Adrenal gland (tissue), 12 donors: ENCODE measurements around the gene SETX. TPM values are rescaled to one million over a fixed set of nuclear protein-coding genes. Genes with fewer than 3 reads are reported as not detected.
A peak's percentile ranks its signal among the peaks of the same experiment; 100 is the strongest.

Experiments
- DNase-seq, 7 donors: peaks; one replicate each; pipeline ENCODE4 v3.0.0-alpha.2; 2019 to 2020
- H3K27ac ChIP-seq, 5 donors: fragments of 200-600 bp; sonication (generic) in 4 of 5; 1 replicate in 3 of 5; 2 replicates in 2 of 5; pipeline versions ENCODE4 v1.5.1 to v1.8.0; 2016 to 2020; ENCODE audit warnings: mild to moderate bottlenecking in 1 of 5
- H3K27me3 ChIP-seq: fragments of 200-600 bp; 2 replicates; pipeline ENCODE4 v1.8.0; 2021
- H3K36me3 ChIP-seq, 2 donors: fragments of 200-600 bp; replicated peaks in 1 of 2; 1 replicate in 1 of 2; 2 replicates in 1 of 2; pipeline versions ENCODE4 v1.5.1 to v1.8.0; 2018 to 2022
- H3K4me1 ChIP-seq, 2 donors: fragments of 200-600 bp; replicated peaks in 1 of 2; 1 replicate in 1 of 2; 2 replicates in 1 of 2; pipeline versions ENCODE4 v1.5.1 to v1.8.0; 2018 to 2021
- H3K4me3 ChIP-seq, 4 donors: fragments of 200-600 bp; sonication (generic) in 3 of 4; one replicate each; pipeline ENCODE4 v1.5.1; 2016 to 2018
- H3K9me3 ChIP-seq, 3 donors: fragments of 200-600 bp; sonication (generic) in 1 of 3; replicated peaks in 1 of 3; 1 replicate in 2 of 3; 2 replicates in 1 of 3; pipeline versions ENCODE4 v1.5.1 to v1.8.0; 2016 to 2021
- CTCF ChIP-seq, 6 experiments: fragments of 450-650 bp in 4 of 6; fragments of 200-600 bp in 2 of 6; sonication (generic) in 1 of 6; IDR thresholded peaks; 1 replicate in 5 of 6; 2 replicates in 1 of 6; pipeline versions ENCODE4 v1.5.1 to v1.8.0; 2016 to 2021; ENCODE audit warnings: antibody characterized with exemption in 6 of 6, mild to moderate bottlenecking in 2 of 6, moderate library complexity in 1 of 6
- POLR2A ChIP-seq, 2 donors: fragments of 450-650 bp; IDR thresholded peaks; one replicate each; pipeline ENCODE4 v1.6.1; 2017; ENCODE audit warnings: antibody characterized with exemption in 2 of 2, mild to moderate bottlenecking in 2 of 2, moderate library complexity in 1 of 2
- WGBS, 4 donors: extraction: QIAGEN DNeasy Blood & Tissue Kit in 2 of 4; methylation state at CpG; one replicate each; pipeline versions ENCODE4 v1.1.5 to v1.1.7; 2013 to 2017; 5-methylcytosine and 5-hydroxymethylcytosine counted together
- intact Hi-C, 2 donors: fragments of 100-400 bp; cut with DNase I; formaldehyde crosslinking; loops; one replicate each; pipeline versions ENCODE4 v1.14.1 to v1.15.0; 2022 to 2023
- polyA plus RNA-seq, 3 donors: library from polyadenylated mRNA; stranded (reverse); fragments of 200-250 nt in 2 of 3; fragments of 350-450 nt in 1 of 3; fragmentation: Illumina TruSeq in 1 of 3; extraction: RNeasy Lipid Tissue Mini Kit (QIAGEN cat#74804) in 1 of 3; gene quantifications; one replicate each; pipeline ENCODE4 v1.2.3, GENCODE V29; 2013 to 2014
- total RNA-seq, 9 donors: library from RNA; depleted of rRNA in 4 of 9; stranded (reverse); fragments of >200 nt in 4 of 9; fragments of 120-200 nt in 1 of 9; fragmentation: NEBNext Ultra II Directional in 1 of 9; extraction: Animal tissue kit (Norgen Biotek cat#: 25700) in 1 of 9; gene quantifications; one replicate each; pipeline versions ENCODE4 v1.1.0 to v1.2.4, GENCODE V29; 2013 to 2023
- donor health status: healthy with polysubstance abuse.
- donor health status: Bipolar disorder and iron deficiency.
- donor health status: DM: yes; HTN: yes; CAD: no.
- donor health status: DM: no; HTN: no; CAD: no.
- donor health status: DM: no; HTN: no; CAD: no.
- donor health status: DM: yes; HTN: yes; CAD: no.

SETX gene
- total and polyA plus RNA-seq, 12 donors: 20.3 to 71.7 (median 42.6) TPM

GRCh38 chr9:132249690-132250089 is 105.1 kb downstream of the SETX start:
- Histone ChIP-seq H3K27ac (no peak overlapping the region), H3K9me3 (no peaks in the 10 kb centered on the region), H3K4me3 (no peak overlapping the region), H3K4me1 (peaks cover 9 to 10% of the 10 kb centered on the region in 2 donors), H3K27me3 (no peaks in the 10 kb centered on the region), H3K36me3 (no peaks in the 10 kb centered on the region)
- 86 to 93% (median 90%) methylated on average over 6 to 8 of the region's 8 CpGs for WGBS, 4 donors
- intact Hi-C loops: loop anchor here (5.0 kb wide), 1 partner anchor 487 kb away; no protein-coding TSS in a partner anchor
- TF ChIP-seq CTCF (IDR thresholded peaks at IDR 0.05) (no peak), POLR2A (IDR thresholded peaks at IDR 0.05) (no peak)
- DNase-seq: peak in 1 of 7 donors; percentile 1

GRCh38 chr9:132249123-132249522 is 105.7 kb downstream of the SETX start:
- TF ChIP-seq CTCF (IDR thresholded peaks at IDR 0.05) (no peak), POLR2A (IDR thresholded peaks at IDR 0.05) (no peak)
- Histone ChIP-seq H3K9me3 (no peaks in the 10 kb centered on the region), H3K36me3 (no peaks in the 10 kb centered on the region), H3K27me3 (no peaks in the 10 kb centered on the region), H3K27ac (no peak overlapping the region), H3K4me1 (peaks cover 14 to 15% of the 10 kb centered on the region in 2 donors), H3K4me3 (no peak overlapping the region)
- WGBS, 4 donors: 62 to 75% (median 72%) methylated on average over 4 to 6 of the region's 6 CpGs
- DNase-seq: peak in 2 of 7 donors; percentile 52 to 57
- intact Hi-C loops: loop anchor here in 1 of 2 donors (5.0 kb wide), 1 partner anchor 487 kb away; no protein-coding TSS in a partner anchor

- no peak for TF ChIP-seq POLR2A (IDR thresholded peaks at IDR 0.05)
- no peak for TF ChIP-seq CTCF (IDR thresholded peaks at IDR 0.05)
- no peaks in the 10 kb centered on the region for H3K9me3 ChIP-seq
- H3K4me1 ChIP-seq: peaks cover 14 to 27% of the 10 kb centered on the region in 2 donors
- H3K27me3 ChIP-seq: no peaks in the 10 kb centered on the region
- intact Hi-C loops: loop anchor here in 1 of 2 donors (5.0 kb wide), 1 partner anchor 486 kb away; no protein-coding TSS in a partner anchor
- WGBS, 4 donors: 76 to 95% (median 85%) methylated on average over 7 to 8 of the region's 8 CpGs
- no peak for DNase-seq
- H3K4me3 ChIP-seq: no peak overlapping the region
- H3K36me3 ChIP-seq: no peaks in the 10 kb centered on the region
- H3K27ac ChIP-seq: no peak overlapping the region
Measured at GRCh38 chr9:132247942-132248341, 106.8 kb downstream of the SETX start.

- no peak for DNase-seq
- H3K27me3 ChIP-seq: no peaks in the 10 kb centered on the region
- peaks cover 14 to 38% of the 10 kb centered on the region in 2 donors for H3K4me1 ChIP-seq
- TF ChIP-seq CTCF (IDR thresholded peaks at IDR 0.05) (no peak), POLR2A (IDR thresholded peaks at IDR 0.05) (no peak)
- H3K4me3 ChIP-seq: no peak overlapping the region
- H3K9me3 ChIP-seq: no peaks in the 10 kb centered on the region
- peak overlapping the region in 2 of 5 donors; percentile 91 for H3K27ac ChIP-seq
- 86 to 96% (median 90%) methylated on average over 4 to 9 of the region's 9 CpGs for WGBS, 4 donors
- intact Hi-C loops: loop anchor here in 1 of 2 donors (5.0 kb wide), 1 partner anchor 483 kb away; no protein-coding TSS in a partner anchor
- no peaks in the 10 kb centered on the region for H3K36me3 ChIP-seq
Measured at GRCh38 chr9:132245465-132245864, 109.3 kb downstream of the SETX start.
